ENCODE data around the gene AGRN. TPM values are rescaled to one million over a fixed set of nuclear protein-coding genes. Genes with fewer than 3 reads are reported as not detected.

AGRN gene
- total RNA-seq, 4 donors from 2014 or later, result 17.0 to 31.6 (median 22.6) TPM

DNA sequence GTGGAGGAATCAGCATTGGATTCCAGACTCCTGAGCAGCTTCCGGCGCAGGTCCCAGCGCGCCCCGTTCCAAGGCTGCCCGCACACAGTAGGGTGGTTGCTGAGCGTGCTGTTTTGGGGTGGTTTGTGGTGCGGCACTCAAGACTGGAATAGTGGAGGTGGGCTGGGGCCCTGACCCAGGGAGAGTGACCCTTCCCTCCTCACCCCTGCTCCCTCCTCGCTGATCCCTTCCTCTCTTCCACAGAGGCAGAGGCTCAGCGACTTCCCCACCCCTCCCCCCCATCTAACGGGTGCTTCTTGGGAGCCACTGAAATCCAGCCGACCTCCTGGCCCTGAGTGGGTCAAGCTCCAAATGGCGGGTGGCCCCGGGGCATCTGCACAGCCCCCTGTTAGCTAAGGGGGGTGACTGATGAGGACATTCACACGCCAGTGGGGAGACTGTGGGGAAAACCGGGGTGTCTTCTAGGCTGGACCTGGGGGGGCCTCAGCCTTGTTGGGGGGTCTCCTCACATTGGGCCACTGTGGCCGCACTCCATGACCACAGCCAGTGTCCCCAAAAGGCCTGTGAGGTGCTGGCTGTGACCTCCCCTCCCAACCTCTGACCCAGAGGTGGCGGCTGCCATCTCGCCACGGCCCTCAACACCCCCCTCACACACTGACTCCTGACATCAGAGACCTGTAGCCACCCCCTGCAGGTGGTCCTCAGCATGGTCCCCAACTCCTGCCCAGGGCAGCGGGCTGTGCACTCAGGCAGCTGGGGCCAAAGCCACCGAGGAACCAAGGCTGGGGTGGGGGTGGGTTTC, 16.1 kb upstream of the AGRN start:
- peaks cover 0 to 5% (median 0%) of the 10 kb centered on the region in 4 donors for H3K36me3 ChIP-seq
- no peak overlapping the region for H3K27ac ChIP-seq (replicated peaks in 1 of 4)
- H3K4me1 ChIP-seq, result peaks cover 29 to 55% (median 49%) of the 10 kb centered on the region in 4 donors
- DNase-seq (ENCODE audit: extremely low spot score), result no peak
- H3K9me3 ChIP-seq, result no peaks in the 10 kb centered on the region
- peaks cover 0 to 59% (median 0%) of the 10 kb centered on the region in 4 donors for H3K27me3 ChIP-seq
- intact Hi-C loops (cut with DNase I), result no loop called here
- TF ChIP-seq EP300 (IDR thresholded peaks at IDR 0.05), result no peak
- no peak for TF ChIP-seq POLR2AphosphoS5 (IDR thresholded peaks at IDR 0.05)
- TF ChIP-seq POLR2A (IDR thresholded peaks at IDR 0.05; ENCODE audit: low read depth), result no peak
- H3K4me3 ChIP-seq, result no peak overlapping the region
- WGBS, result 84% methylated on average over 6 of the region's 22 CpGs

- TF ChIP-seq POLR2A (IDR thresholded peaks at IDR 0.05; ENCODE audit: low read depth) (no peak), POLR2AphosphoS5 (IDR thresholded peaks at IDR 0.05) (no peak), EP300 (IDR thresholded peaks at IDR 0.05) (no peak)
- TF ChIP-seq, protein P1, sequence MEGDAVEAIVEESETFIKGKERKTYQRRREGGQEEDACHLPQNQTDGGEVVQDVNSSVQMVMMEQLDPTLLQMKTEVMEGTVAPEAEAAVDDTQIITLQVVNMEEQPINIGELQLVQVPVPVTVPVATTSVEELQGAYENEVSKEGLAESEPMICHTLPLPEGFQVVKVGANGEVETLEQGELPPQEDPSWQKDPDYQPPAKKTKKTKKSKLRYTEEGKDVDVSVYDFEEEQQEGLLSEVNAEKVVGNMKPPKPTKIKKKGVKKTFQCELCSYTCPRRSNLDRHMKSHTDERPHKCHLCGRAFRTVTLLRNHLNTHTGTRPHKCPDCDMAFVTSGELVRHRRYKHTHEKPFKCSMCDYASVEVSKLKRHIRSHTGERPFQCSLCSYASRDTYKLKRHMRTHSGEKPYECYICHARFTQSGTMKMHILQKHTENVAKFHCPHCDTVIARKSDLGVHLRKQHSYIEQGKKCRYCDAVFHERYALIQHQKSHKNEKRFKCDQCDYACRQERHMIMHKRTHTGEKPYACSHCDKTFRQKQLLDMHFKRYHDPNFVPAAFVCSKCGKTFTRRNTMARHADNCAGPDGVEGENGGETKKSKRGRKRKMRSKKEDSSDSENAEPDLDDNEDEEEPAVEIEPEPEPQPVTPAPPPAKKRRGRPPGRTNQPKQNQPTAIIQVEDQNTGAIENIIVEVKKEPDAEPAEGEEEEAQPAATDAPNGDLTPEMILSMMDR (IDR thresholded peaks at IDR 0.05), result no peak
- H3K4me1 ChIP-seq, result peaks cover 29 to 49% (median 43%) of the 10 kb centered on the region in 4 donors
- intact Hi-C loops (cut with DNase I), result no loop called here
- peaks cover 0 to 5% (median 0%) of the 10 kb centered on the region in 4 donors for H3K36me3 ChIP-seq
- no peak overlapping the region for H3K27ac ChIP-seq (replicated peaks in 1 of 4)
- 27% methylated on average over 4 of the region's 7 CpGs for WGBS
- no peak for DNase-seq (ENCODE audit: extremely low spot score)
- H3K27me3 ChIP-seq, result peaks cover 0 to 53% (median 0%) of the 10 kb centered on the region in 4 donors
- no peak overlapping the region for H3K4me3 ChIP-seq
- no peaks in the 10 kb centered on the region for H3K9me3 ChIP-seq
Observed at GRCh38 chr1:1004420-1004779, 15.5 kb upstream of the AGRN start.

- Histone ChIP-seq H3K9me3 (no peaks in the 10 kb centered on the region), H3K4me3 (no peak overlapping the region), H3K4me1 (peaks cover 29 to 43% (median 39%) of the 10 kb centered on the region in 4 donors), H3K27ac (replicated peaks in 1 of 4) (no peak overlapping the region), H3K27me3 (peaks cover 0 to 47% (median 0%) of the 10 kb centered on the region in 4 donors), H3K36me3 (peaks cover 0 to 5% (median 0%) of the 10 kb centered on the region in 4 donors)
- DNase-seq (ENCODE audit: extremely low spot score), result no peak
- TF ChIP-seq POLR2AphosphoS5 (IDR thresholded peaks at IDR 0.05), result no peak
- TF ChIP-seq, protein P1 (IDR thresholded peaks at IDR 0.05), result no peak
- TF ChIP-seq EP300 (IDR thresholded peaks at IDR 0.05), result no peak
- no peak for TF ChIP-seq POLR2A (IDR thresholded peaks at IDR 0.05; ENCODE audit: low read depth)
- 23% methylated on average over 19 of the region's 21 CpGs for WGBS
- intact Hi-C loops (cut with DNase I), result no loop called here
Observed at GRCh38 chr1:1004780-1005697, 14.9 kb upstream of the AGRN start.

GRCh38 chr1:1005774-1006304, 14.1 kb upstream of the AGRN start:
- H3K9me3 ChIP-seq, result no peaks in the 10 kb centered on the region
- DNase-seq (ENCODE audit: extremely low spot score), result no peak
- intact Hi-C loops (cut with DNase I), result no loop called here
- H3K27ac ChIP-seq (replicated peaks in 1 of 4), result no peak overlapping the region
- no peak overlapping the region for H3K4me3 ChIP-seq
- H3K4me1 ChIP-seq, result peaks cover 24 to 36% (median 31%) of the 10 kb centered on the region in 4 donors
- TF ChIP-seq, protein P1 (IDR thresholded peaks at IDR 0.05), result no peak
- TF ChIP-seq POLR2AphosphoS5 (IDR thresholded peaks at IDR 0.05), result no peak
- no peak for TF ChIP-seq EP300 (IDR thresholded peaks at IDR 0.05)
- TF ChIP-seq POLR2A (IDR thresholded peaks at IDR 0.05; ENCODE audit: low read depth), result no peak
- 100% methylated on average over 1 of the region's 23 CpGs for WGBS
- H3K36me3 ChIP-seq, result peaks cover 0 to 5% (median 0%) of the 10 kb centered on the region in 4 donors
- peaks cover 0 to 42% (median 0%) of the 10 kb centered on the region in 4 donors for H3K27me3 ChIP-seq

Data from esophagus muscularis mucosa (tissue), 4 donors.